HUES6 (cell line): ENCODE measurements around the gene LINC01488.

Experiments used
- H3K27ac ChIP-seq: 2 replicates; pipeline ENCODE4 v1.7.0; 2013; ENCODE audit warnings: low read depth, mild to moderate bottlenecking, low read length, inconsistent platforms
- H3K27me3 ChIP-seq: 2 replicates; pipeline ENCODE4 v1.6.1; 2013; ENCODE audit warnings: low read length; ENCODE audit not compliant: control insufficient read depth, insufficient read depth
- H3K36me3 ChIP-seq: 2 replicates; pipeline ENCODE4 v1.6.1; 2013; ENCODE audit warnings: low read length; ENCODE audit not compliant: control insufficient read depth, insufficient read depth
- H3K4me1 ChIP-seq: 2 replicates; pipeline ENCODE4 v1.6.1; 2013; ENCODE audit warnings: low read length; ENCODE audit not compliant: control insufficient read depth, insufficient read depth
- H3K4me3 ChIP-seq: 2 replicates; pipeline ENCODE4 v1.5.1; 2013; ENCODE audit warnings: low read depth, low read length
- H3K9ac ChIP-seq: one replicate; pipeline ENCODE4 v1.6.1; 2013; ENCODE audit warnings: mild to moderate bottlenecking, low read length
- H3K9me3 ChIP-seq: 2 replicates; pipeline ENCODE4 v1.6.1; 2013; ENCODE audit warnings: low read depth, low read length; ENCODE audit not compliant: control insufficient read depth, insufficient read depth

The LINC01488 gene

GRCh38 chr11:69467196-69467595, 14.3 kb upstream of the LINC01488 start:
- Histone ChIP-seq H3K27me3 (no peaks in the 10 kb centered on the region), H3K4me1 (peaks cover 7% of the 10 kb centered on the region), H3K9me3 (no peaks in the 10 kb centered on the region), H3K9ac (no peak overlapping the region), H3K4me3 (no peak overlapping the region), H3K36me3 (no peaks in the 10 kb centered on the region), H3K27ac (no peak overlapping the region)

- Histone ChIP-seq H3K9me3 (no peaks in the 10 kb centered on the region), H3K4me1 (peaks cover 9% of the 10 kb centered on the region), H3K36me3 (no peaks in the 10 kb centered on the region), H3K4me3 (no peak overlapping the region), H3K27ac (no peak overlapping the region), H3K27me3 (no peaks in the 10 kb centered on the region), H3K9ac (no peak overlapping the region)
Measured at GRCh38 chr11:69467646-69468045, 13.8 kb upstream of the LINC01488 start.

GRCh38 chr11:69468221-69468620, 13.2 kb upstream of the LINC01488 start:
- H3K4me3 ChIP-seq: no peak overlapping the region
- no peak overlapping the region for H3K9ac ChIP-seq
- no peaks in the 10 kb centered on the region for H3K36me3 ChIP-seq
- no peak overlapping the region for H3K27ac ChIP-seq
- peaks cover 9% of the 10 kb centered on the region for H3K4me1 ChIP-seq
- 0 out of 2 replicates have a peak, but pooled peaks cover 4% of the 10 kb centered on the region for H3K27me3 ChIP-seq
- H3K9me3 ChIP-seq: peaks cover 5% of the 10 kb centered on the region

GRCh38 chr11:69468911-69469885, 12.3 kb upstream of the LINC01488 start:
- H3K36me3 ChIP-seq: no peaks in the 10 kb centered on the region
- H3K4me1 ChIP-seq: peaks cover 9% of the 10 kb centered on the region
- peaks cover 15% of the 10 kb centered on the region for H3K9me3 ChIP-seq
- no peak overlapping the region for H3K4me3 ChIP-seq
- no peak overlapping the region for H3K9ac ChIP-seq
- 0 out of 2 replicates have a peak, but pooled peaks cover 6% of the 10 kb centered on the region for H3K27me3 ChIP-seq
- H3K27ac ChIP-seq: no peak overlapping the region

- Histone ChIP-seq H3K9me3 (peaks cover 17% of the 10 kb centered on the region), H3K27me3 (peaks cover 12% of the 10 kb centered on the region; the same call in 1 of the 2 replicates), H3K4me3 (no peak overlapping the region), H3K27ac (no peak overlapping the region), H3K4me1 (peaks cover 9% of the 10 kb centered on the region), H3K9ac (no peak overlapping the region), H3K36me3 (no peaks in the 10 kb centered on the region)
Measured at GRCh38 chr11:69470301-69470700, 11.2 kb upstream of the LINC01488 start.

GRCh38 chr11:69470793-69471728, 10.4 kb upstream of the LINC01488 start:
- peaks cover 17% of the 10 kb centered on the region for H3K9me3 ChIP-seq
- no peak overlapping the region for H3K27ac ChIP-seq

GRCh38 chr11:69471729-69472540, 9.5 kb upstream of the LINC01488 start:
- peaks cover 21% of the 10 kb centered on the region for H3K4me1 ChIP-seq
- H3K36me3 ChIP-seq: no peaks in the 10 kb centered on the region
- H3K9me3 ChIP-seq: peaks cover 17% of the 10 kb centered on the region
- no peak overlapping the region for H3K4me3 ChIP-seq
- H3K27ac ChIP-seq: no peak overlapping the region
- no peak overlapping the region for H3K9ac ChIP-seq
- H3K27me3 ChIP-seq: peaks cover 19% of the 10 kb centered on the region; the same call in 1 of the 2 replicates

More at GRCh38 chr11:69470793-69471728, 10.4 kb upstream of the LINC01488 start:
- Histone ChIP-seq H3K9ac (no peak overlapping the region), H3K4me3 (no peak overlapping the region), H3K27me3 (peaks cover 16% of the 10 kb centered on the region; the same call in 1 of the 2 replicates), H3K4me1 (peaks cover 13% of the 10 kb centered on the region), H3K36me3 (no peaks in the 10 kb centered on the region)

- no peak overlapping the region for H3K9ac ChIP-seq
- peaks cover 26% of the 10 kb centered on the region for H3K27me3 ChIP-seq
- H3K27ac ChIP-seq: no peak overlapping the region
- H3K9me3 ChIP-seq: peaks cover 17% of the 10 kb centered on the region
- no peaks in the 10 kb centered on the region for H3K36me3 ChIP-seq
- peaks cover 25% of the 10 kb centered on the region for H3K4me1 ChIP-seq
- no peak overlapping the region for H3K4me3 ChIP-seq
Measured at GRCh38 chr11:69472541-69473275, 8.8 kb upstream of the LINC01488 start.

GRCh38 chr11:69473276-69473845, 8.1 kb upstream of the LINC01488 start:
- H3K4me3 ChIP-seq: no peak overlapping the region
- H3K27ac ChIP-seq: no peak overlapping the region
- H3K36me3 ChIP-seq: no peaks in the 10 kb centered on the region
- H3K27me3 ChIP-seq: peaks cover 32% of the 10 kb centered on the region
- H3K4me1 ChIP-seq: peaks cover 25% of the 10 kb centered on the region
- no peak overlapping the region for H3K9ac ChIP-seq
- peaks cover 17% of the 10 kb centered on the region for H3K9me3 ChIP-seq
